ENCODE data around the gene MAU2.
A peak's percentile ranks its signal among the peaks of the same experiment; 100 is the strongest.

MAU2 gene, protein sequence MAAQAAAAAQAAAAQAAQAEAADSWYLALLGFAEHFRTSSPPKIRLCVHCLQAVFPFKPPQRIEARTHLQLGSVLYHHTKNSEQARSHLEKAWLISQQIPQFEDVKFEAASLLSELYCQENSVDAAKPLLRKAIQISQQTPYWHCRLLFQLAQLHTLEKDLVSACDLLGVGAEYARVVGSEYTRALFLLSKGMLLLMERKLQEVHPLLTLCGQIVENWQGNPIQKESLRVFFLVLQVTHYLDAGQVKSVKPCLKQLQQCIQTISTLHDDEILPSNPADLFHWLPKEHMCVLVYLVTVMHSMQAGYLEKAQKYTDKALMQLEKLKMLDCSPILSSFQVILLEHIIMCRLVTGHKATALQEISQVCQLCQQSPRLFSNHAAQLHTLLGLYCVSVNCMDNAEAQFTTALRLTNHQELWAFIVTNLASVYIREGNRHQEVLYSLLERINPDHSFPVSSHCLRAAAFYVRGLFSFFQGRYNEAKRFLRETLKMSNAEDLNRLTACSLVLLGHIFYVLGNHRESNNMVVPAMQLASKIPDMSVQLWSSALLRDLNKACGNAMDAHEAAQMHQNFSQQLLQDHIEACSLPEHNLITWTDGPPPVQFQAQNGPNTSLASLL

DNA sequence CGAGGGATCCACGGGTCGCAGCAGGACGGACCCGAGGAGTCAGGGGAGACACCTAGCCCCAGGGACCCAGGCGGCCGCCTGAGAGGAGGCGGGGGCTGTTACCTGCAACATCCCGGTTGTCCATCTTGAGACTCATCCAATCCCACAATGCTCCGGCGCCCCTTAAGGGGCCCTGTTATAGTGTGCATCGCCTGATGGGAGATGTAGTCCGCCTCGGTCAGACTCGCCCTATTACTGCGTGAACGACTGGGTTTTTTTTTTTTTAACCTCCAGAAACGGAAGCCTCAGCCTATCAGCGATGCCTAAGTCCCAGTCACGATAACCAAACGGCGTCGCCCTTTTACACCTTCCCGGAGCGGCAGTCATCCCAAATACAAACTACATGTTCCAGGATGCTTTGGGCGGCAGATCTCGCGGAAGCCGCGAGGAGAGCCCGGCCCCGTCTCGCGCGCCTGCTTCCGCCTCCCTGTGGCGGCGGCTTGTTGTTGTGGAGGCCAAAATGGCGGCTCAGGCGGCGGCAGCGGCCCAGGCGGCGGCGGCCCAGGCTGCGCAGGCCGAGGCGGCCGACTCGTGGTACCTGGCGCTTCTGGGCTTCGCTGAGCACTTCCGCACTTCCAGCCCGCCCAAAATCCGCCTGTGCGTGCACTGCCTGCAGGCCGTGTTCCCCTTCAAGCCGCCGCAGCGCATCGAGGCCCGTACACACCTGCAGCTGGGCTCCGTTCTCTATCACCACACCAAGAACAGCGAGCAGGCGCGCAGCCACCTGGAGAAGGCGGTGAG is at the start of gene MAU2, which contains the start of gene SUGP1:
Gene MAU2, plus strand, starts transcription at position 469 of the 780 bp plus-strand sequence. Its CDS starts 31 bp downstream, at position 500.
Gene SUGP1, minus strand, starts transcription at position 149 of the 780 bp plus-strand sequence. Its CDS starts 13 bp downstream, at position 136.
- DNase-seq: peak; percentile 92

DNA sequence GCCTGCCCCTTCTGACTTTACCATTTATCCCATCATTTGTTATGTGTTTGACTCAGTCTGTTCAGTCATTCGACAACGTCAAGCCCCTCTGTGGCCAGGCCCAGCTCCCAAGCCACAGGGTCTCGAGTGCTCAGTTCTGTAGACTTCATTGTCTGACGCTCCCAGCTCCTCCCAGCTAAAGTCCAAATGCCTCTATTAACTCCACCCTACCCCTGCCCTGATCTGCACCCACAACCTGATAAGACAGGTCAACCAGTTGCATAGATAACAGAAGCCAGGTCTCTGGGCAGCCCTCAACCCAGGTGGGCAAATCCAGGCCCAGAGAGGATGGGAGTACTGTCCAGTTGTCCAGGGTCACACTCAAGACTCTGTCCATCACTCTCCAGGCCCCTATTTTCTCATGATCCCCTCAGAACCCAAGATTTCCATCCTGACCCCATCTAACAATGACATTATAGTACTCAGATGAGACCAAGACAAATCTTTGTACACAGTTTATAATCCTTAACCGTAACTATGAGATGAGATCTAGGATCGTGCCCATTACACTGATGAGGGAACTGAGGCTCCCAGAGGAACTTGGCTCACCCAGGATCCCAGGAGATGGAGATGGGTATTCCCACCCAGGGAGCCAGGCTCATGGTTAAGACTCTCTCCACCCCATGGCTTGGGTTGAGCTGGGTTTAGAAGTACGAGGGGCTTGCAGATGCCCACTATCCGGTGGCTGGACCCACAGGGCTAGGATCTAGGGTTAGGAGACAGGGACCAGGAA is 48.6 kb upstream of the MAU2 start:
- no peak for DNase-seq

DNA sequence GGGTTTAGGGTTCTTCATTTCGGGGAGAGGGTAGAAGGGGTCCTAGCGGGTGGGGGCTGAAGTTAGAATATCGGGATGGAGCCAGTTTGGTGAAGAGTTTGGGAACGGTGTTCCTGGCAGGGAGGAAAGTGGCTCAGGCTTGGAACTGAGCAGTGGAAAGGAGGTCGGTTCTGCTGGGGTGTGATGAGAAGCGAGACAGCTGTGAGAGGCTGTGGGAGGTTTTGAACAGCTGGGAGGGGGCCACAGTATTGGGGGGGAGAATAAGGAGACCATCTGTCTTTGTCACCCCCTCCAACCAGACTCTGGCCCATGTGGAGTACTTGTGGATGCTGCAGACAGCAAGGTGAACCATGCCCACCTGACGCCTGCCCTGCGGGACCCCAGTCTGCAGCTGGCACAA is 46.5 kb upstream of the MAU2 start:
- no peak for DNase-seq

DNA sequence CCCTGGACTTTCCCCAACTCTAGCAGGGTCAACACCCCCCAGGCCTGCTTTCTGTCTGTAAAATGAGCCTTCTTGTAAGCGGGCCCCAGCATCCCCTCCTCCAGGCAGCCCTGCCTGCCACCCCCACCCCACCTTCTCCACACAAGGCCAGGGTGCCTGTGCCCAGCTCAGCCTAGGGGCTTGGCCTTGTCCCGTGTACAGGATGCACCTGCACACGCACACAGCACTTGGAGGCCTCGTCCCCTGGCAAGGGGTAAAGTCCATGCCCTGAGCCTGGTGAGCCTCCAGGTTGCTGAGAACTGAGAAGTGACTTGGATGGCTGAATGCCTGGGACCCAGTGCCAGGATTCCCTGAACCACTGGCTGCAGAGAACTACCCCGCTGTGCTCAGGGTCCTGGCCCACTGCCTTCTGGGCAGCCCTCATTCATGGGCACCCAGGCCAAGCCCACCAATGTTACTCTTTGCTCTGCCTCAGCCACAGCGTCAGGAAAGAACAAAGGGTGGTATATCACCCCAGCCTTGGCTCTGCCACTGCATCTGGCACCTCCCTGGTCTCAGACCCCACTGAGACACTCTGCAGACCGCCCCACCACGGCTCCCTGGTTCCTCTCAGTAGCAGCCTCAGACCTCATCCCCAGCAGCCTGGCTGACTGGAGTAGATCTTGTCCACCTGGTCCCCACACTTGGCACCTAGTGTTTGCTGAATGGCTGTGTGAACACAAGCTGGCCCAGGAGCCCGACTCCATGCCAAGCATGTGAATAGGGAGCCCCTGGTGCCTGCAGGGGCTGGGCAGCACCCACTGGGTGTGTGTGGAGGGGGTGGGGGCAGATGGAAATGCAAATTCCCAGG is 45.7 kb upstream of the MAU2 start:
- DNase-seq: no peak

DNA sequence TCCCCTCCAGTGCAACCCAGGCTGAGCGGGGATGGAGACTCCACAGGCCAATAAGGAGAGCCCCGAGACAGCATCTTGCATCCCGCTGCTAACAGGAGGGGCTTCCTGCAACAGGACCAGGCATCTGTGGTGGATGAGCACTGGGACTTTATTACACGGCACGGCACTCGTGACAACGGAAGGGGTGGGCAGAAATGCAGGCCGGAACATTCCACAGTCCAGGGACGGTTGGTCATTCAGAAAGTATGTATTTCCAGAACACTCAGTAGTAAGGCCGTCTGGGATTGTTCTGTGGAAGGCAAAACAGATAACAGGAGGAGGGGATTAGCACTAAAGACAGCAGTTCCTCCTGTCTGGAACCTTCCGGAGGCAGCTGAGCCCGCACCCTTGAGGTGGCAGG is 44.2 kb upstream of the MAU2 start:
- DNase-seq: no peak

DNA sequence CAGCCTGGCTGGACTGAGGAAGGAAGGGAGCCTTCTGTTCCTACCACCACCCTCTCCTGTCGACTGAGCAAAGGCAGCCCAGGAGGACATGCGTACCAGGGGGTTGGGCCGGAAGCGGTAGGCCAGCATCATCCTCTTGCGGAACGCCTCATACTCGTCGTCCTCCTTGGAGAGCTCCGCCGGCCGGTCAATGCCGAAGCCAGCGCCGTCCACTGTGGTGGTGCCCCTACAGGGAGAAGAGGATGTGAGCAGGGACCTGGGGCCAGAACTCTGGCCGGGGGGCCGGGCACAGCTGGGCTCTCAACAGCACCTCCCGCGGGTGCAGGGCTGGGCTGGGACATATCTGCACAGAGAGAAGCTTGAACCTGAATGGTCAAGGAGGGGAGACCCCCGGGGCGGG is 43.8 kb upstream of the MAU2 start:
- DNase-seq: no peak

DNA sequence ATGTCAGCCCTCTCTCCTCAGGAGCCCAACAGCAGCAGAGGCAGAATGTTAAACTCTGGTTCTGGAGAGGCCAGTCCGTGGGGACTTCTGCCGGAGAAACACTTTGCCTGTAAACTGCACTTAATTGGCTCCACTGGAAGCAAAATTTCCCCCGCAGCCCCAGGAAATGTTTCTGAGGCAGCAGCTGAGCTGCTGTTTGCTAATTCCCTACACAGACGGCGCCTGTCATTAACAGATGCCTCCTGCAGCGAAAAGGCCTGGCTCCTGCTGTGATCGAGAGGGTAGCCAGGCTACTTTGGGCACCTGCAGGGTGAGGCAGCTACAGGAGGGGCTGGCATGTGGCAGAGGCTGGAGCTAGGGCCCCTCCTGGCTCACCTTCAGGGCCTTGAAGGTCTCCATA is 42.3 kb upstream of the MAU2 start:
- peak; percentile 60 for DNase-seq

DNA sequence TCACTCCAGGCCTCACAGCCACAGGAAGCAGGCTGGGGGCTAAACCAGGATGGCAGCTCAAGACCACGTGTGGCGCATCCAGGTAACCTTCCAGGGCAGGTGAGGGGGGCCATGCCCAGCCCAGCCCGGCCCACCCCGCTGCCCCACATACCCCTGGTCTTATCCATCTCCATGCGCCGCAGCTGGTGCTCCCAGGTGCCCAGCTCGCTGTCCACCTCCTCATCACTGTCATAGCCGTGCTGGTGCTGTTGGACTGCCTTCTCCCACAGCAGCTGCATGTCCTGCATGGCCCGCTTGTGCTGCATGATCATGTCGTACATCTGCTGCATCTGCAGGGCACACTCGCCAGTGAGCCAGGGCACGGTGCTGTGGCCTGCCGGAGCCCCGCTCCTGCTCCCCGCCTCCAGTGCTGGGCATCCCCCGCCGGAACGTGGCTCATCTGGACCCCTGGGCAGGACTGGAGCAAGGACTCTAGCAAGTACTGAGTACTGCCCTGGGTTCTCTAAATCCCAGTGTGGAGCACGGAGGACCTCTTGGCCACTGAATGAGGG is 41.5 kb upstream of the MAU2 start:
- DNase-seq: no peak

DNA sequence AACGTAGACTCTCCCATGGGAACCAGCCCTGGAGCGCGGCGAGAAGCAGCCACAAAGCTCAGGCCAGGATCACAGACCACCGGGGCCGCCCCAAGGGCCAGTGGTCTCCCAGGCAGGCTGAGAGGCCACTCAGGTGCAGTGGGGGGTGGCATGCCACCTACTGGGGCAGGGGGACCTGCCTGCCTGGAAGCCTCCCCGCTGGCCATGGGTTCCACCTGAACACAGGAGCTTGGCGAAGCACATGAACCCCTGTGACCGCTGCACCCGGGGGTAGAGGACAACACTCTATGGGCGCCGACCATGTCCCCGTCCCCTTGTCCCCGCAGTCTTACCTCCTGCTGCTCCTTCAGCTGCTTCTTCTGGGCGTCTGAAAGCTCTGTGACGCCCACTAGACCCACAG is 40.8 kb upstream of the MAU2 start:
- DNase-seq: no peak

DNA sequence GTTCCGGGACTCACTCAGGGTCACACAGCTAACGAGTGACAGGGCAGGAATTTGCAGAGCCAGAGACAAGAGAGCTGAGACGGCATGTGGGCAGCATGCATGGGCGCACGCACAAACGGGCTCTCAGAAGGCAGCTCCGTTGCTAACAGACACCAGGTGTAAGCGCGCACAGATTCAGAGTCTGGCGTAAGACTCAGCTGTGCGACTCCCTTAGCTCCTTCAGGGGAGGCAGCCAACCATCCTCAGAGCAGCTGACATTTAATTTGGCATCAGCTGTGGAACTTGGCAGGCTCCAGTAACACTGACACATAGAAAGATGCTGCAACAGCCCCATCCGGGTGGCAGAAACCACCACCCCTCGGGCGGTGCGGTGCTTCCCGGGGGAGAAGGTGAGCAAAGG is 40.1 kb upstream of the MAU2 start:
- DNase-seq: no peak

DNA sequence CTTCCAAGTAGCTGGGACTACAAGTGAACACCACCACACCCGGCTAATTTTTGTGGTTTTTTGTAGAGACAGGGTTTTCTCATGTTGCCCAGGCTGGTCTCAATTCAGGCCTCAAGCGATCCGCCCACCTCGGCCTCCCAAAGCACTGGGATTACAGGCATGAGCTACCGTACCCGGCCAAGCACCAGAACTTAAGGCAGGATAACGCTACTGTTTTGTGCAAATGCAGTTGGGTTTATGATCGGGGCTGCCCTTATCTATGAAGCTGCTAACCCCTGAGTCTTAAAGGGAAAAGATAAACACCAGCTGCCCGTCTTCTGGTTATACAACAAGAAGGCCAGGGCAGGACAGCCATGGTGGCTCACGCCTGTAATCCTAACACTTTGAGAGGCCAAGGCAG is 34.9 kb upstream of the MAU2 start:
- DNase-seq: no peak

DNA sequence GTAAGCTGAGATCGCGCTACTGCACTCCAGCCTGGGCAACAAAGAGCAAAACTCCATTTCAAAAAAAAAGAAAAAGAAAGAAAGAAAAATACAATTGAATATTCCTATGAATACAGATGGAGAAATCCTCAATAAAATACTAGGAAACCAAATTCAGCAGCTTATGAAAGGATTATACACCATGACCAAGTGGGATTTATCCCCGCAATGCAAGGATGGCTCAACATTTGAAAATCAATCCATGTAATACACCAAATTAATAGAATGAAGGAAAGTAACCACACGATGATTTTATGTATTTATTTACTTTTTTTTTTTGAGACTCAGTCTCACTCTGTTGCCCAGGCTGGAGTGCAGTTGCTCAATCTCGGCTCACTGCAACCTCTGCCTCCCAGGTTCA is 28.0 kb upstream of the MAU2 start:
- no peak for DNase-seq

DNA sequence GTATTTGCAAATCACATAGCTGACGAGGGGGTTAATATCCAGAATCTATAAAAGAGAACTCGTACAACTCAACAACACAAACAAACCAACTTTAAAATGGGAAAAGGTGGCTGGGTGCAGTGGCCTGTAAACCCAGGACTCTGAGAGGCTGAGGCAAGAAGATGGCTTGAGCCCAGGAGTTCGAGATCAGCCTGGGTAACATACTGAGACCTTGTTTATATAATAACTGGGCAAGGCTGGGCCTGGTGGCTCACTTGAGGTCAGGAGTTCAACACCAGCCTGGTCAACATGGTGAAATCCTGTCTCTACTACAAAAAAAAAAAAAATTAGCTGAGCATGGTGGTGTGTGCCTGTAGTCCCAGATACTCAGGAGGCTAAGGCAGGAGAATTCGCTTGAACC is 25.7 kb upstream of the MAU2 start:
- no peak for DNase-seq

DNA sequence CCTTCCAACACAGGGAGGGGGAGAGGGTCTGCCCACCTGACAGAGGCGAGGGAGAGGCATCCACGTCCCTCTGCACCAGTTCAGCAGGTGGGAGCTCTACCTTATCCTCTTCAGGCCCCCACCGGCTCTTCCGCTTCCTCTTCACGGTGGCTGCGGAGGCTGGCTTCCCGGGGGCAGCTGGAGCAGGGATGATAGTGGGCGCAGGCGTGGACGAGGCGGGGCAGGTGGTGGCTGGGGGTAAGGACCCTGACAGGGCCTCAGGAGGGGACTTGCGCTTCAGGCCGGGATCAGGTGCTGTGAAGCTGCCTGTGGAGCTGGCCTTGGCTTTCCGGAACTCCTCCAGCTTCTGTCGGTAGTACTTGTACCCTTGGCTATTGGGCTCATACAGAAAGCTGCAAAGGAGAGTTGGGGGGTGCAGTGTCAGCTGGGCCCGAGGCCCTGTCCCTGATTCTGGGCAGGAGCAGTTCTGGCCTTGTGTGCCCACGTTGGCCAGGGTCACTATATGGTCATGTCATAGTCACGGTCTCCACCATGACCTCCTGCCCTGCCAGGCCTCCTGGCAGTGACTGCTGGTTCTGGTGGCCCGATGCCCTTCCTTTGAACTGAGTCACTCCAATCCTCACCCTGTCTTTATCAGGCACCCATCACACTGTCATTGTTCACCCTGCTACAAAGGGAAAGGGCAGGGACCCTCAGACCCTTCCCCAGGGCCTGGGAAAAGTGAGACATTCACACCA is 23.5 kb upstream of the MAU2 start:
- no peak for DNase-seq

DNA sequence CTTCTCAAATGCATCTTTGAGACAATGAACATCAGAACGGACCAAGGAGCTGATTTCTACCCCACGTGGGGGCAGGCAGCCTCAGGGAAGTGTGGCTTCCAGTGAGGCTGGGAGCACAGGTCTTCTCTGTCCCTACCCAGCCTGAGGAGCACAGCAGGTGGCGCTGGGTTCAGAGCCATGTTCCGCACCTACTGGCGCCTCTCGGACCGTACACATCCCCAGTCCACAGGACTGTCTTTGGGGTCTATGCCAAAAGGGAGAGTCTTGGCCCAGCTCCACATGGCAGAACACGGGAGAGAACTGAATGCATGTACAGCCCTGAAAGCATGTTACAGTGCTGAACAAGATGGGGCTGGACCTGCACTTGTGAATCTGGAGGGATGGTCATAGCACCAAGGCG is 22.9 kb upstream of the MAU2 start:
- DNase-seq: no peak

DNA sequence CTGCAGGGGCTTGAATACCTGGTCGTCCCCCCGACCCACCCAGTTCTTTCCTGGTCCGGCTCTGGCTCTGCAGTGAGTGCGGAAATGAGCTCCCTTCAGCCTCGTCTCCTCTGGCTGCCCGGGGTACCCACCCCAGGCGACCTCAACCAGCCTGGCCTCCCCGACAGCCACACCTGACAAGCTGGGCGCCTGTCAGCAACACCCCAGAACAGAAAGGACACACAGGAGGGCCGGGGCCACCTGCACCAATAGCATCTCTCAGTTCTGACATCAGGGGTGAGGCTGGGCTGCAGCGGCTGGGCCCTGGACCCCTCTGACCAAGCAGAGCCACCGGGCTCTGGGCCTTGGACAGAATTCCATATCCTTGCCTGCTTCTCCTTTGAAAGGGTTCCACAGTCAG is 20.0 kb upstream of the MAU2 start:
- DNase-seq: no peak

DNA sequence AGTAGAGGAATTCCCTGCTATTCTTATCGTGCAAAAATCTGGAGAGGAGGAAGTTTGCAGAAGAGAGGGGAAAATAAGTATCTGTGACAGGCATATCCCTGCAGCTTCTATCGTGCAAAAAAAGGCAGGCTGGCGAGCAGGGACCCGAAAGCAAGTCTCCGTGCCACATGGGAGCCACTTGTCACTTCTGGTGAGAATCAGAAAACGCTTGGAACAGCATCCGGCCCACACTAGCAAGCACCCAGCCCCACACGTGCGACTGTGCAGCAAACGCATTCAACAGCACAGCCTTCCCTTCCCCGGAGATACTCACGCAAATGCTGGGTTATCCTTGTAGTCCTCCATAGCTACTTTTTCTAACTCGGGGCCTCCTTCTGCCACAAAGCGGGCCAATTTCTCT is 17.2 kb upstream of the MAU2 start:
- no peak for DNase-seq

DNA sequence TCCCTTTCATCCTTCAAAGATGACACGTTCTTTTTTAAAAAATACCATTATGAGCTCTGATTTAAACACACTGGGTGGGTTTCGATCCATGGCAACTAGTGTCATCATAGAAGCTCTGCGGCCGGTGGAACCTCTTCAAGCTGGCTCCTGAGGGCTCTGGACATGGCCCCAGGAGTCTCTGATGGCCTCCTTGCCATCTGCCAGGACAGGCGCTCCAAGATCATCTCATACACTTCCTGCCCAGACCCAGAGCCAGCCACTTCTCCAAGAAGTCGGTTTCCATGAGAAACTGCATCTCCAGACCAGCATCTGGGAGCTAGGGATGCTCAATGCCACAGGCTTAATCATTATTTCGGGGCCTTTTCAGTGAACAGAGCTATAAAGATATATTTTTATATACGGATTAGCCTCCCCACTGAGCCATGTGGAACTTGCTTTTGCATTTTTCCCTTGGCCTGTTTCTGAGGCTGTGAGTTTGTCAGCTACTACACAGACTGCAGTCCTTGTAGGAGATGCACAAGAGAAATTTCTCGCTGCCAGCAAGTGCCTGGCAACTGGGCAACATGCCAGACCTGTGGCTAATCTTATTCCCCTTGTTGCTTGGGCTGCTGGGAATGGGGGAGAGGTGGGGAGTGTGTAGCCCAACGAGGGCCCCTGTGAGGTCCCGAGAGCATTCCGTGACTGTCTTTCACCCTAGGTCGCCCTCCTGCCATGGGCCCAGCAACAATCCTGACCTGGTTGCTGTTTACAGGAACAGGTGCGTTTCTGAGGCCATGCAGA is 16.3 kb upstream of the MAU2 start:
- DNase-seq: no peak

DNA sequence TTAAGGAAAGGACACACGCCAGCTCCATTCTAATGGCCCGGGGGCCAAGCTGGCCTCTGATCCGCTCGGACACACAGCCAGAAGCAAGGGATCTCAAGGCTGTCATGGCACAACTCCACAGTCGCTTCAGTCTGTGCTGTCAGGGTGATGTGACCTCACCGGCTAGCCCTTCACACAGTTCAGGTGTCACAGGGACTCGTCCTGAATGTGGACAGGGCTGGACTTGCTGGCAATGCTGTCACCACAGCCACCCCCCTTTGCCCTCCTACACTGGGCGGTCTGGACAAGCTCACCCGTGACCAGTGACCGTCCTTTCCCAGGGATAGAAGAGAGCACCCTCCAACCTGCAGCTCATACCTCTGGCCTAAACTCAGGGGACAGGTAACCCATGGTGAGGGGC is 15.6 kb upstream of the MAU2 start:
- DNase-seq: no peak

DNA sequence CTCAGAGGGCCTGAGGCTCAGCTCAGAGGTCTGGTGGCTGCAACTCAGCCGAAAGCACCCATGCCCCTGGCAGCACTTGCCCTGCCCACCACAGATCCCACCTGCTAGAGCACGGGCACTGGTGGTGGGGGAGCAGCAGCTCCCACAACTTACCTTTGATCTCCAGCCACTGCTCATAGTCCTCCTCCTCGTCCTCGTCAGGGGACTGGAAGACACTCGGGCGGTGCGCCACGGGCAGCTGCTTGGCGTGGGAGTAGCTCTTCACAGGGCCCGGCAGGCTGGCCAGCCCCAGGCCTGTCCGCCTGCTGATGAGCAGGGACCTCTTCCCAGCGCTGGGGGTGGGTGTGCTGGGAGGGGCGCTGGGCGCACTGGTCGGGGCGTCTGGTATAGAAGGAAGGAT is 14.9 kb upstream of the MAU2 start:
- no peak for DNase-seq

All from NCI-H1417 treated with DMSO at 0.1 percent for 48 hours (cell line).